ENCODE measurements around the gene DIDO1. TPM values are rescaled to one million over a fixed set of nuclear protein-coding genes. Genes with fewer than 3 reads are reported as not detected.

DIDO1 gene
- total RNA-seq: 42.4 TPM

DNA sequence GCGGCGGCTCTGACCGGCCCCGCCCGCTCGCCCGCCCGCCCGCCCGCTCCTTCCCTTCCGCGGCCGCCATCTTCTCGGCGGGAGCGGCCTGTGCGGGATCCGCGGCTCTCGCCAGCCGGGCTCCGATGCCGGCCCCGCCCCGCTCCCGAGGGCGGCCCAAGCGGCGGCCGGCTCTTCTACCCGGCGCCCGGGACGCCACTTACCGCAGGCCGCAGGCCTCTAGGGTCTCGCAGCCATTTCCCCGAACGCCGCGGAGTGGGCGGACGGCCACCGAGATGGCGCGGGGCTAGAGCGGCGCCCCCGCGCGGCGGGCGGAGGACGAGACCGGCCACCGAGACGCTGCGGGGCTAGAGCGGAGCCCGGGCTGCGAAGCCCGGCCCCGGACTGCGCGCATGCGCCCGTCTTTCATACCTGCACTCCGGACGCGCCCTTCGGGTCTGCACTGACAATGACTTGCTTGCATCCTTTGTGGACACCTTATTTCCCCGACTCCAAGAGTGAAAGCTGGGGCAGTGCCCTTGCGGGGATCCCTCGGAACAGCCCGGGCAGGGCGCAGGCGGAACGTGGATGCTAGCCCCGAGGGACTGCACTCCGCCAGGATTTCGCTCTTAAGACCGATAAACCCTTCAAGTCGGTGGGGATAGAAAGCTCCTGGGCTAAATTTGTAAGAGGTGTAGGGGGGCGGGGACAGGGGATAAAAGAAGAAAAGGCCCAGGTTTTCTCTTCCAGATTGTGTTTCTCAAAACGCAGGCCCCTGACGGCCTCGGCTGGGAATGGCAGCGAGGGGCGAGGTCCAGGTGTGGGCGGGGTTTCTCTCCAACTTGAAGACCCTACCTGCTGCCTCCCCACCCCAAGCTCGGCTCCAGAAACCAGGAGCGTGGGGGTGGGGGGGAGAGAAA, at the start of gene DIDO1:
TSS of gene DIDO1 (minus strand) at position 277 of the 899 bp plus-strand sequence.

DNA sequence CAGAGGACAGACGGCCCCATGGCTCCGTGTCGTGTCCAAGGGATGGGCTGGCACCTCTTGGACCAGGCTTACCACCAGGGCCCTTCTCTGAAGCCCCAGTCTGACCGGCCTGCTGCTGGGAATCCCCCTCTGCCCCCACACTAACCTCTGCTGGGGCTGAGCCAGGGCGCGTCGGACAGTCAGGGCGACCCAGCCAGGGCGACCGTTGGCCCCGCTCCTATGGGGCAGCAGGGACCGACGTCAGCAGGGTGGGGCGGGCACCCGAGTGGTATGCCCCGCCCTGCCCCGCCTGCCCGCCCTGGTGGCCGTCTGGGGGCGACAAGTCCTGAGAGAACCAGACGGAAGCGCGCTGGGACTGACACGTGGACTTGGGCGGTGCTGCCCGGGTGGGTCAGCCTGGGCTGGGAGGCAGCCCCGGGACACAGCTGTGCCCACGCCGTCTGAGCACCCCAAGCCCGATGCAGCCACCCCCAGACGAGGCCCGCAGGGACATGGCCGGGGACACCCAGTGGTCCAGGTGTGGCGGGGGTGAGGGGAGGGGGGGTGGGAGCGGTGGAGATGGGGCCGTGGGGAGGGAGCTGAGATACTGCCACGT, 26.2 kb upstream of the DIDO1 start, which contains the start of gene SLC17A9:
TSS of gene SLC17A9 (plus strand) at position 337 of the 595 bp plus-strand sequence. CDS start at position 459, 122 bp downstream.

DNA sequence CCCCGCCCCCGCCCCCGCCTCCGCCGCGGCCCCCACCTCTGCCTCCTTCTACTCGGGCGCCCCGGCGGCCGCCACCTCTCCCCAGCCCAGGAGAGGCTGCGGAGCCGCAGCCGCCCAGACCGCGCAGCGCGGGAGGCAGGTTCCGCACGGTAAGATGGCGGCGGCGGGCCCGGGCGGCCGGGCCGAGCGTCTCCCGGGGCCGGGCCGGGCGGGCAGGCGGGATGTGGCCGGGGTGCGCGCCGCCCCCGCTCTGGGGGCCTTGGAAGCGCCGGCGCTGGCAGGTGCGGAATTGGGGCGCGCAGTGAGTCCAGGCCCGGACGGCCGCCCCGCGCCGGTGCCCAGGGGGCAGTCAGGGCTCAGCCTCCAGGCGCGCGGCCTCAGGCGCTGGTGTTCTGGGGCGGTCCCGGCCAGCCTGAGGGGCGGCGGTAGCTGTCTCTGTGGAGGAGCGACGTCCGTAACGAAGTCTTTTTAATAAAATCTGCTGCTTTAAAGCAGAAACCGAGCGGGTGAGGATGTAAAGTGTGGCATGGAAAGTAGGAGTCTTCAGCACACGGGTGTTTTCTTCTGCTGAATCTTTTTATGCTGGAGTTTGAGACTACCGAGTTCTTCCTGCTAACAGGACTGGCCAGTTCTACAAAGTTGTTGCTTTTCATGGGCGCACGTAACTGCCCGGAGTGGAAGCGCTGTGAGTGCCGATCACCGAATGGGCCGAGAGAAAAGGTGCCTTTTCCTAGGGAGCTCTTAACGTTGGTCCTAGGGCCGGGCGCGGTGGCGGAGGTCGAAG, 12.0 kb upstream of the DIDO1 start, which contains the start of gene GID8:
TSS of gene GID8 (plus strand) at position 43 of the 784 bp plus-strand sequence. CDS start 3,356 bp downstream, outside the sequence.

DNA sequence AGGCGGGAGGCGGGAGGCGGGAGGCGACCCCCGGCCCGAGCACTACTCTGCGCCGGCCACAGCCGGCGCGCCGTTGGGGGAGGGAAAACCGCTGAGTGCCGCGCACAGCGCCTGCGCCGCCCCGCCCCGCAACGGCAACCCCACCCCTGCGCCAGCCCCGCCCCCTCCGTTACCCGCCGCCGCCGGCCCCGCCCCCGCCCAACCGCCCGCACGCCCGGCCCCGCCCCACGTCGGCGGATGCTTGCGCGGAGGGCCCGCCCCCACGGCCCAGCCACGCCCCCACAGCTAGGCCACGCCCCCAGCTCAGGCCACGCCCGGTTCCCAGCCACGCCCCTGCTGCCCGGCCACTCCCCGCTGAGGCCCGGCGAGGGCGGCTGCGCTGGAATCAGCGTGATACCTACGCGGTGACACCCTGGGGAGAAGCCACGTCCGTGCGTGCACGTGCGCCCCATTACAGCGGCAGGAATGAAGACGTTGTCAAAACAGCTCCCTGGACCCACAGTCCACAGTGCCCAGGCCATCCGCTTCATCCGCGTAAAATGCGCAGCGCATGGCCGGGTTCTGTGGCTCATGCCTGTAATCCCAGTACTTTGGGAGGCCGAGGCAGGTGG, 64.5 kb downstream of the DIDO1 start, which contains the start of gene TCFL5:
TSS of gene TCFL5 (minus strand) at position 97 of the 611 bp plus-strand sequence. CDS start 152 bp downstream, outside the sequence.

Small RNAs within 50 kb of the gene (small RNA-seq; reads per million reads assigned to genes)
- gene DPH3P1: not detected

Other genes starting within 250 kb of the DIDO1 start
- 2.1 TPM for gene NTSR1, start 217.7 kb downstream of the DIDO1 start, total RNA-seq
- 14.8 TPM for gene MRGBP, start 130.0 kb downstream of the DIDO1 start, total RNA-seq
- gene OGFR, start 121.7 kb downstream of the DIDO1 start, total RNA-seq: 20.5 TPM
- 7.8 TPM for gene COL9A3, start 109.5 kb downstream of the DIDO1 start, total RNA-seq
- 10.6 TPM for gene TCFL5, start 64.7 kb downstream of the DIDO1 start, total RNA-seq
- 50.3 TPM for gene GID8, start 11.6 kb upstream of the DIDO1 start, total RNA-seq
- 0.23 TPM for gene SLC17A9, start 26.2 kb upstream of the DIDO1 start, total RNA-seq
- gene BHLHE23, start 80.5 kb upstream of the DIDO1 start, total RNA-seq: not detected

Data from diencephalon (tissue), 1 donor.